Ovary (tissue), 9 donors: ENCODE data around the gene PHACTR3. TPM values are rescaled to one million over a fixed set of nuclear protein-coding genes. Genes with fewer than 3 reads are reported as not detected.
A peak's percentile ranks its signal among the peaks of the same experiment; 100 is the strongest.

Source experiments
- DNase-seq, 5 donors: peaks; one replicate each; pipeline ENCODE4 v3.0.0-alpha.2; 2019 to 2020
- H3K27ac ChIP-seq, 2 donors: fragments of 200-600 bp; one replicate each; pipeline versions ENCODE4 v1.5.1 to v1.8.0; 2019 to 2022
- H3K27me3 ChIP-seq: fragments of 200-600 bp; one replicate; pipeline ENCODE4 v1.8.0; 2022
- H3K36me3 ChIP-seq: fragments of 200-600 bp; sonication (generic); one replicate; pipeline ENCODE4 v1.5.1; 2019
- H3K4me1 ChIP-seq: one replicate; pipeline ENCODE4 v1.8.1; 2013; ENCODE audit warnings: mild to moderate bottlenecking, moderate library complexity; ENCODE audit not compliant: insufficient read depth
- H3K4me3 ChIP-seq: fragments of 200-600 bp; sonication (generic); one replicate; pipeline ENCODE4 v1.5.1; 2017
- H3K9me3 ChIP-seq, 2 donors: fragments of 200-600 bp in 1 of 2; sonication (generic) in 1 of 2; one replicate each; pipeline versions ENCODE4 v1.5.1 to v1.8.1; 2013 to 2019; ENCODE audit warnings: mild to moderate bottlenecking in 1 of 2, moderate library complexity in 1 of 2
- EP300 ChIP-seq: sonication (generic); formaldehyde crosslinking; IDR thresholded peaks from one replicate; pipeline ENCODE4 v1.6.1; 2017; ENCODE audit warnings: antibody characterized with exemption
- POLR2A ChIP-seq: fragments of 450-650 bp; IDR thresholded peaks from one replicate; pipeline ENCODE4 v1.6.1; 2017; ENCODE audit warnings: antibody characterized with exemption, mild to moderate bottlenecking, moderate library complexity
- WGBS, 3 donors: extraction: QIAGEN DNeasy Blood & Tissue Kit in 1 of 3; methylation state at CpG; one replicate each; pipeline versions ENCODE4 v1.1.5 to v1.1.7; 2013 to 2017; 5-methylcytosine and 5-hydroxymethylcytosine counted together
- intact Hi-C, 4 donors: fragments of 100-400 bp; cut with DNase I; formaldehyde crosslinking; loops; one replicate each; pipeline versions ENCODE4 v1.11.0 to v1.15.1; 2022 to 2023
- polyA plus RNA-seq, 2 donors: library from polyadenylated mRNA; stranded (reverse); fragments of 200-250 nt in 1 of 2; fragments of 350-450 nt in 1 of 2; fragmentation: Illumina TruSeq in 1 of 2; extraction: RNeasy Lipid Tissue Mini Kit (QIAGEN cat#74804) in 1 of 2; gene quantifications; one replicate each; pipeline ENCODE4 v1.2.3, GENCODE V29; 2013 to 2014
- total RNA-seq, 7 donors: library from RNA; depleted of rRNA in 2 of 7; stranded (reverse); fragments of >200 nt in 2 of 7; fragmentation: NEBNext Ultra II Directional in 3 of 7; extraction: Animal tissue kit (Norgen Biotek cat#: 25700) in 3 of 7; gene quantifications; one replicate each; pipeline versions ENCODE4 v1.1.0 to v1.2.4, GENCODE V29; 2016 to 2023
- TF ChIP-seq, protein P1 (sequence below), 3 donors: fragments of 450-650 bp in 2 of 3; fragments of 200-600 bp in 1 of 3; IDR thresholded peaks; one replicate each; pipeline versions ENCODE4 v1.5.1 to v1.8.0; 2016 to 2022; ENCODE audit warnings: antibody characterized with exemption in 3 of 3, mild to moderate bottlenecking in 1 of 3
- donor health status: DM: no; HTN: no; CAD: no; lungs with moderate emphysema.
- donor health status: DM: no; HTN: no; CAD: no.
- donor health status: Bipolar disorder and iron deficiency.
- donor health status: DM: yes; HTN: yes; CAD: no.
- donor health status: DM: no; HTN: no; CAD: no.
- donor health status: DM: yes; HTN: yes; CAD: no.

The PHACTR3 gene
- total and polyA plus RNA-seq, 9 donors: 5.7 to 19.0 (median 9.1) TPM

DNA sequence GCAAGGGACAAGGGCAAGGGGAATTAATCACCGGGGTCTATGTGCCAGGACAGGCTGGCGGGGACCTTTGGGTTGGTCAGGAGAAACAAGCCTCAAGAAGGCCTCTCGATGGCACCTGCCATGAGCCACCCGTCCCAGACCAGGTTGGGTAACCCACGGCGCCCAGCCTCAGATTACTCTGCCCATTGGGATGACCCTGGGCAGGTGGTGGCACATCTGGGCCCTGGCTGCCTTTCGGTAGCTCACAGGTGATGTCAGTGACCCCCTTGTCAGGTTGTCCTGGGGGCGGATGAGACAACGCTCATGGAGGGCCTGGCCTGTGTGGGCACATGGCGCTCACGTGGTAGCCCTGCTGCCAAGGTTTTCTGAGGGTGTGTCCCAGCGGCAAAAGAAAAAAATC, 176.9 kb downstream of the PHACTR3 start:
- no peak for TF ChIP-seq EP300
- TF ChIP-seq POLR2A: no peak
- TF ChIP-seq, protein P1, sequence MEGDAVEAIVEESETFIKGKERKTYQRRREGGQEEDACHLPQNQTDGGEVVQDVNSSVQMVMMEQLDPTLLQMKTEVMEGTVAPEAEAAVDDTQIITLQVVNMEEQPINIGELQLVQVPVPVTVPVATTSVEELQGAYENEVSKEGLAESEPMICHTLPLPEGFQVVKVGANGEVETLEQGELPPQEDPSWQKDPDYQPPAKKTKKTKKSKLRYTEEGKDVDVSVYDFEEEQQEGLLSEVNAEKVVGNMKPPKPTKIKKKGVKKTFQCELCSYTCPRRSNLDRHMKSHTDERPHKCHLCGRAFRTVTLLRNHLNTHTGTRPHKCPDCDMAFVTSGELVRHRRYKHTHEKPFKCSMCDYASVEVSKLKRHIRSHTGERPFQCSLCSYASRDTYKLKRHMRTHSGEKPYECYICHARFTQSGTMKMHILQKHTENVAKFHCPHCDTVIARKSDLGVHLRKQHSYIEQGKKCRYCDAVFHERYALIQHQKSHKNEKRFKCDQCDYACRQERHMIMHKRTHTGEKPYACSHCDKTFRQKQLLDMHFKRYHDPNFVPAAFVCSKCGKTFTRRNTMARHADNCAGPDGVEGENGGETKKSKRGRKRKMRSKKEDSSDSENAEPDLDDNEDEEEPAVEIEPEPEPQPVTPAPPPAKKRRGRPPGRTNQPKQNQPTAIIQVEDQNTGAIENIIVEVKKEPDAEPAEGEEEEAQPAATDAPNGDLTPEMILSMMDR (IDR thresholded peaks at IDR 0.05): no peak
- WGBS, 3 donors: 87 to 93% (median 89%) methylated on average over 12 of the region's 12 CpGs
- Histone ChIP-seq H3K36me3 (no peaks in the 10 kb centered on the region), H3K4me3 (no peak overlapping the region), H3K9me3 (no peaks in the 10 kb centered on the region), H3K27ac (no peak overlapping the region), H3K4me1 (no peaks in the 10 kb centered on the region), H3K27me3 (no peaks in the 10 kb centered on the region)
- no peak for DNase-seq
- intact Hi-C loops: no loop called here

DNA sequence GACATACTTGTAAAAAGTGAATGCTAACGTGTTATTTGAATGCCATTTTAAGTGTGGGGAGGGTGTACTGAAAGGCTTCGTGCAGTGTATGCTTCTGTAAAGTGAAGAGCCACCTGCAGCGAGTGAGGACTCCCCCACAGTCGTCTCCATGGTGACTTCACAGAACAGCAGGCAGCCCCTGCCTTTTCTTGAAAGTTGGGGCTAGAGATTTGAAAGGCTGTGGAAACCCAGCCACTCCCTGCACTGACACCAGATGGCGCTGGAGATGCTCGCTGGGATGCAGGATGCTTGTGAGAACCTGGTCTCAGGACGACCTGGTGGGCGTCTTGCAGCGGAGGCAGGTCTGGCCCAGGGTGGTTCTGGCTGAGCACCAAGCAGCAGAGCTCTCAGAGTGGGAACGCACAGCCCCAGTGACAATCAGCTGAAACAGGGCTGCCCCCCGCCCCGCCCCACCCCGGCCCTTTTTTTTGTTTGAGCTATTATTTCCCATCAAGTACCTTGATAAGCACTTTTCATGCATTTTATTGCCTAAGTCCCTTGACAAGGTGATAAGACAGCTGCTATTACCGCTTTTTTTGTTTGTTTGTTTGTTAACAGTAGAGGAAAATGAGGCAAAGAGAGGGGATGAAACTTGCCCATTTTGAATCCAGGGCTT, 178.8 kb downstream of the PHACTR3 start:
- Histone ChIP-seq H3K27me3 (no peaks in the 10 kb centered on the region), H3K36me3 (no peaks in the 10 kb centered on the region), H3K4me1 (no peaks in the 10 kb centered on the region), H3K9me3 (no peaks in the 10 kb centered on the region), H3K27ac (no peak overlapping the region), H3K4me3 (no peak overlapping the region)
- peak in 4 of 5 donors; percentile 36 to 64 (median 52) for DNase-seq
- intact Hi-C loops: no loop called here
- 36 to 47% (median 41%) methylated on average over 14 of the region's 14 CpGs for WGBS, 3 donors
- no peak for TF ChIP-seq POLR2A
- TF ChIP-seq, protein P1 (IDR thresholded peaks at IDR 0.05): peak in 2 of 3 donors; percentile 39 to 49

DNA sequence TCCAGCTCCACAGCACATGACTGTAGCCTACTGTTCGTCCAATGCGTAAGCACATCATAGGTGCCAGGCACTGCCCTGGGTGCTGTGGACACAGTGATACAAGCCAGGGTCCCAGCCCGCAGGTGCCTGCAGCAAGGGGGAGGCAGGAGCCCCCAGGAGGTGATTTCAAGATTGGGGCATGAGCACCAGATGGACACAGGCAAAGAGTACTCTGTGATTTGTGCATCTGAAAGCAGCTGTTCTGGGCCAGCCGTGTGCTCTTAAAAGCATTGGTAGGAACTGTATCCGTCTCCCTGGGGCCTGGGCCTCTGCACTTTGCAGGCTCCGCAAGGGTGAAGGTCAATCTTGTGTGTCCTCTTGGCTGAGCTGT, 179.3 kb downstream of the PHACTR3 start:
- Histone ChIP-seq H3K27me3 (no peaks in the 10 kb centered on the region), H3K36me3 (no peaks in the 10 kb centered on the region), H3K4me3 (no peak overlapping the region), H3K9me3 (no peaks in the 10 kb centered on the region), H3K27ac (no peak overlapping the region), H3K4me1 (no peaks in the 10 kb centered on the region)
- 84 to 86% (median 85%) methylated on average over 6 of the region's 6 CpGs for WGBS, 3 donors
- no peak for DNase-seq
- intact Hi-C loops: no loop called here
- TF ChIP-seq, protein P1 (IDR thresholded peaks at IDR 0.05): no peak
- TF ChIP-seq POLR2A: no peak
- no peak for TF ChIP-seq EP300

DNA sequence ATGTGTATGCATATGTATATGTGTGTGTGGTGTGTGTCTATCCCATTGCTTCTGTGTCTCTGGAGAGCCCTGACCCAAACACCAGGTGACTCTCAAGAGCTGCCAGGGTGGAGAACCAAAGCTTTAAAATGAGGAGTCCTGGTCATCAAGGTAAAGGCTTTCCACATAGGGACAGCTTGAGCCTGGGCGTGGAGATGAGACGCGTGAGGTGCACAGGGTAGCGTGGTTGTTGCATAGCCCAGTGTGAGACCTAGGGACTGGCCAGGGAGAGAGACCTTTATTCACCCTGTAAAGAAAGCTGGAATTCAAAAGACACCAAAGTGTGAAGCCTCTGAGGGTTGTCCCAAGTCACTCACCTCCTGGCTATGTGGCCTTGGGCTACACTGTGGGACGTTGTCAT, 180.0 kb downstream of the PHACTR3 start:
- no peak overlapping the region for H3K4me3 ChIP-seq
- DNase-seq: no peak
- H3K9me3 ChIP-seq: no peaks in the 10 kb centered on the region
- no peaks in the 10 kb centered on the region for H3K27me3 ChIP-seq
- H3K36me3 ChIP-seq: no peaks in the 10 kb centered on the region
- WGBS, 3 donors: 95 to 97% (median 96%) methylated on average over 5 of the region's 5 CpGs
- TF ChIP-seq, protein P1 (IDR thresholded peaks at IDR 0.05): no peak
- TF ChIP-seq POLR2A (no peak), EP300 (no peak)
- H3K4me1 ChIP-seq: no peaks in the 10 kb centered on the region
- no peak overlapping the region for H3K27ac ChIP-seq
- intact Hi-C loops: no loop called here
